KBM-7 (cell line): Measurements from ENCODE around the gene GARIN5A.
"Not testable (repeated sequence)": the region's sequence is repeated elsewhere in the genome, so short reads cannot be mapped to it uniquely, and the experiment has no call there.

ENCODE experiments used
- DNase-seq: peaks from one replicate; pipeline ENCODE4 v3.0.0-alpha.2; 2015
- in situ Hi-C: fragments of 300-500 bp; cut with MboI; formaldehyde crosslinking; loops from 2 replicates; pipeline ENCODE4 v1.14.3; 2020; ENCODE audit warnings: low sequenced_read_pairs, low pct_unique_long_range_greater_than_20kb, mixed read lengths

Gene GARIN5A

GRCh38 chr19:50450369-50451222 is 26.1 kb downstream of the GARIN5A start:
- DNase-seq: no peak
- in situ Hi-C loops: no loop called here

- no peak for DNase-seq
- in situ Hi-C loops: no loop called here
Measured at GRCh38 chr19:50449236-50449899, 27.3 kb downstream of the GARIN5A start.

- DNase-seq: no peak
- in situ Hi-C loops: no loop called here
Measured at GRCh38 chr19:50447750-50448149, 28.9 kb downstream of the GARIN5A start.

GRCh38 chr19:50447053-50447452 is 29.6 kb downstream of the GARIN5A start:
- in situ Hi-C loops: no loop called here
- DNase-seq: no peak

GRCh38 chr19:50444059-50444458 is 32.6 kb downstream of the GARIN5A start:
- no peak for DNase-seq
- in situ Hi-C loops: no loop called here

- DNase-seq, in situ Hi-C loops: not testable (repeated sequence)
Measured at GRCh38 chr19:50439130-50439529, 37.5 kb downstream of the GARIN5A start.

- no peak for DNase-seq
- in situ Hi-C loops: no loop called here
Measured at GRCh38 chr19:50437862-50438449, 38.7 kb downstream of the GARIN5A start.

DNA sequence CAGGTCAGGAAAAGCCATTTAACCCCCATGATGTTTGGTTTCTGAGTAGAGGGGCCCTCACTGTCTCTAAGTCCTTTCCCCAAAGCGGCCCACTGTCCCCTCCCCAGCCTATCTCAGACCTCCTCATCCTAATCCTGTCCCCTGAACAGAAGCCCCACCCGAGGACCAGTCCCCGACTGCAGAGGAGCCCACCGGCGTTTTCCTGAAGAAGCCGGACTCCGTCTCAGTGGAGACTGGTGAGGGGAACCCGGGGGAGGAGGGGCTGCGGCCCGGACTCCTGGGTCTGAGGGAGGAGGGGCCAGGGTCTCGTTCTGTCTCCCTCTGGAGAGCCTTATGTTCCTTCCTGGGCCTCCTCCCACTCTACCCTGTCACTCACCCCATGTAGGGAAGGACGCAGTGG is 41.0 kb downstream of the GARIN5A start:
- in situ Hi-C loops: no loop called here
- no peak for DNase-seq

GRCh38 chr19:50435221-50435620 is 41.4 kb downstream of the GARIN5A start:
- in situ Hi-C loops: no loop called here
- no peak for DNase-seq

- in situ Hi-C loops: no loop called here
- DNase-seq: peak; percentile 19
Measured at GRCh38 chr19:50434525-50434924, 42.1 kb downstream of the GARIN5A start.

- DNase-seq: no peak
- in situ Hi-C loops: no loop called here
Measured at GRCh38 chr19:50433201-50434180, 43.2 kb downstream of the GARIN5A start.

DNA sequence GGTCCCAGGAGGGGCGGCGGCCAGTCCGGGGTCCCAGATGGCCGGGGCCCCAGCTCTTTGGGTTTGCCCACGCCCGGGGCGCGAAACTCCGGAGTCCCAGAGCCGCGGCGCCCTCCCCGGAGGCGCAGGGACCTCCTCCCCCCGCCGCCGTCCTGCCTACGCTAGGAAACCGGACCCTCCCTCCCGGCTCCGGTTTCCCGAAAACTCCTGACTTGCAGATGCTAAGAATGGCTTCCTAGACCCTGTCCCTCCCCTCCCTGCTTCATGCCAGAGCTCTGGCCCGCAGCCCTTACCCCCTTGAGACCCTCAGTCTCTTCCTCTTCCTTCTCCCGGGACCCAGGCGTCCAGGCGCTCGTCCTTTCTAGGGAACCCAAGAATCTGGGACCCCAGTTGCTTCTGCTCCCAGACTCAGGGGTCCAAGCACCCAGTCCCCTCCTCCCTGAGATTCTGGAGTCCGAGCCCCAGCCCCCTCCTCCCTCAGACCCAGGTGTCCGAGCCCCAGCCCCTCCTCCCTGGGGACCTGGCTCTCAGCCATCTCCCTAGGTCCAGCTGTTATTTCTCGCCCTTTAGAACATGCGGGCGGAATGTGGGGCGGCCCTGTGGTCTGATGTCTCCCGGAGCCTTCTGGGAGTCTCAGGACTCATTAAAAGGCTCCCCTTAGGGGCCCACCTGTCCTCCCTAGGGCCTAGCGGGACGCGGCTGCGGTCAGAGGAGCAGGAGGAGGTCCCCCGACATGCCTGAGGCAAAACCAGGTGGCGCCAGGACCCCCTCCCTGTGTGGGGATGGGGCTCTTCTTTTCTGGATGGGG is 44.2 kb downstream of the GARIN5A start, which contains the start of gene MYBPC2:
MYBPC2 (plus strand) TSS at position 672 of the 808 bp plus-strand sequence; CDS start at position 734, 62 bp downstream.
- in situ Hi-C loops: no loop called here
- DNase-seq: no peak

- peak; percentile 94 for DNase-seq
- in situ Hi-C loops: no loop called here
Measured at GRCh38 chr19:50431343-50432220, 45.1 kb downstream of the GARIN5A start.

- no peak for DNase-seq
- in situ Hi-C loops: no loop called here
Measured at GRCh38 chr19:50430888-50431342, 45.7 kb downstream of the GARIN5A start.

GRCh38 chr19:50428772-50429463 is 47.7 kb downstream of the GARIN5A start:
- in situ Hi-C loops: no loop called here

DNA sequence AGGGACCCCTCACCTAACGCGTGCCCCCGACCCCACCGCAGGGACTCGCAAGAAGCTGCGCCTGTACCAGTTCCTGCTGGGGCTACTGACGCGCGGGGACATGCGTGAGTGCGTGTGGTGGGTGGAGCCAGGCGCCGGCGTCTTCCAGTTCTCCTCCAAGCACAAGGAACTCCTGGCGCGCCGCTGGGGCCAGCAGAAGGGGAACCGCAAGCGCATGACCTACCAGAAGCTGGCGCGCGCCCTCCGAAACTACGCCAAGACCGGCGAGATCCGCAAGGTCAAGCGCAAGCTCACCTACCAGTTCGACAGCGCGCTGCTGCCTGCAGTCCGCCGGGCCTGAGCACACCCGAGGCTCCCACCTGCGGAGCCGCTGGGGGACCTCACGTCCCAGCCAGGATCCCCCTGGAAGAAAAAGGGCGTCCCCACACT is 48.6 kb downstream of the GARIN5A start:
- DNase-seq: no peak
- in situ Hi-C loops: no loop called here

More at GRCh38 chr19:50428772-50429463, 47.7 kb downstream of the GARIN5A start:
- DNase-seq: no peak
